HepG2 (cell line): Measurements from ENCODE around the gene GDF2. TPM values are rescaled to one million over a fixed set of nuclear protein-coding genes. Genes with fewer than 3 reads are reported as not detected.

Experiments
- ATAC-seq: fragments of 200-7000 bp; cut with Tn5 transposase; 3 replicates; pipeline ENCODE4 v1.9.1; 2020; ENCODE audit warnings: mild to moderate bottlenecking, moderate library complexity
- BruUV-seq: library from RNA; stranded (reverse); fragments of 400-500 nt; replicated peaks from 2 replicates; lab custom pipeline; 2021; lab: Mats Ljungman, UMichigan
- CTCF ChIA-PET: fragments of 300-600 bp; formaldehyde crosslinking; extraction: SDS; loops from one replicate; lab custom pipeline; 2021; ENCODE audit warnings: low total read pairs, inconsistent platforms, low intra/inter-chr PET ratio; lab: Yijun Ruan, JAX
- POLR2A ChIA-PET: fragments of 350-600 bp; sonication (Branson Sonifier 250); formaldehyde crosslinking; loops from one replicate; lab custom pipeline; 2020; ENCODE audit warnings: antibody characterized with exemption, inconsistent platforms; lab: Yijun Ruan, JAX
- DNase-seq: peaks from one replicate; pipeline ENCODE4 v3.0.0-alpha.2; 2015; ENCODE audit warnings: low spot score
- FAIRE-seq: peaks from 3 replicates; lab custom pipeline; 2011; peaks lifted over from hg19 to GRCh38; lab: Jason Lieb, UNC
- H2AFZ ChIP-seq: one replicate; pipeline ENCODE4 v1.6.1; 2011; ENCODE audit warnings: low read length, inconsistent platforms
- H3K27ac ChIP-seq: fragments of 300-600 bp; 3 replicates; pipeline ENCODE4 v1.8.0; 2011; ENCODE audit warnings: mixed run types, mild to moderate bottlenecking, mixed read lengths, low read length, inconsistent platforms; ENCODE audit not compliant: insufficient read depth; ENCODE audit errors: extremely low read length
- H3K27me3 ChIP-seq, 2 experiments: fragments of 200-600 bp in 1 of 2; 2 replicates in 1 of 2; 3 replicates in 1 of 2; pipeline versions ENCODE4 v1.6.0 to v1.8.0; 2011; ENCODE audit warnings: low read length in 2 of 2, mild to moderate bottlenecking in 2 of 2, moderate library complexity in 2 of 2, inconsistent platforms in 1 of 2; ENCODE audit not compliant: insufficient read depth in 2 of 2, control insufficient read depth in 1 of 2
- H3K36me3 ChIP-seq, 2 experiments: fragments of 200-600 bp in 1 of 2; replicated peaks in 1 of 2; 2 replicates in 1 of 2; 3 replicates in 1 of 2; pipeline versions ENCODE4 v1.5.1 to v1.8.0; 2011; ENCODE audit warnings: low read length in 2 of 2, inconsistent platforms in 1 of 2; ENCODE audit not compliant: insufficient read depth in 2 of 2, control insufficient read depth in 1 of 2
- H3K4me1 ChIP-seq: 2 replicates; pipeline ENCODE4 v1.5.1; 2012; ENCODE audit warnings: low read length, inconsistent platforms; ENCODE audit not compliant: insufficient read depth
- H3K4me2 ChIP-seq: 2 replicates; pipeline ENCODE4 v1.6.0; 2011; ENCODE audit warnings: low read depth, low read length, inconsistent platforms
- H3K4me3 ChIP-seq, 3 experiments: fragments of 200-600 bp in 1 of 3; sonication (generic), shearing (Covaris generic) in 1 of 3; replicated peaks in 1 of 3; 2 replicates each; pipeline ENCODE4 v1.5.1; 2011 to 2016; ENCODE audit warnings: low read length in 3 of 3, inconsistent platforms in 2 of 3, low read depth in 2 of 3, mild to moderate bottlenecking in 2 of 3, control low read depth in 1 of 3, mixed read lengths in 1 of 3; ENCODE audit not compliant: insufficient read depth in 1 of 3
- H3K79me2 ChIP-seq: one replicate; pipeline ENCODE4 v1.6.1; 2011; ENCODE audit warnings: low read length, inconsistent platforms; ENCODE audit not compliant: insufficient read depth
- H3K9ac ChIP-seq: 2 replicates; pipeline ENCODE4 v1.6.0; 2011; ENCODE audit warnings: mild to moderate bottlenecking, low read depth, low read length, inconsistent platforms; ENCODE audit not compliant: insufficient read depth
- H3K9me3 ChIP-seq: 2 replicates; pipeline ENCODE4 v1.5.1; 2012; ENCODE audit warnings: mild to moderate bottlenecking, low read length
- H4K20me1 ChIP-seq: 2 replicates; pipeline ENCODE4 v1.6.0; 2011; ENCODE audit warnings: inconsistent platforms, mild to moderate bottlenecking, low read length, moderate library complexity; ENCODE audit not compliant: insufficient read depth
- KDM1A ChIP-seq: IDR thresholded peaks from 2 replicates; pipeline ENCODE4 v1.6.1; 2016; ENCODE audit warnings: missing compliant biosample characterization
- MTF2 ChIP-seq: sonication (generic); formaldehyde crosslinking; IDR thresholded peaks from 2 replicates; pipeline ENCODE4 v1.5.0; 2020; ENCODE audit warnings: missing genetic modification reagents, borderline replicate concordance
- NFYB ChIP-seq: sonication (generic); formaldehyde crosslinking; IDR thresholded peaks from 2 replicates; pipeline ENCODE4 v1.4.0; 2020; ENCODE audit warnings: missing genetic modification reagents
- NPAS2 ChIP-seq: sonication (generic); formaldehyde crosslinking; IDR thresholded peaks from 2 replicates; pipeline ENCODE4 v1.8.0; 2022; ENCODE audit warnings: mild to moderate bottlenecking, missing genetic modification reagents, borderline replicate concordance
- RXRB ChIP-seq: IDR thresholded peaks from 2 replicates; pipeline ENCODE4 v1.6.1; 2016; ENCODE audit warnings: borderline replicate concordance, missing genetic modification reagents, missing compliant biosample characterization
- ZNF17 ChIP-seq: sonication (generic); formaldehyde crosslinking; IDR thresholded peaks from 2 replicates; pipeline ENCODE4 v1.5.0; 2020; ENCODE audit warnings: mild to moderate bottlenecking, missing genetic modification reagents
- ZNF3 ChIP-seq: IDR thresholded peaks from 2 replicates; pipeline ENCODE4 v1.7.0; 2017; ENCODE audit warnings: inconsistent platforms
- ZNF30 ChIP-seq: sonication (generic); formaldehyde crosslinking; IDR thresholded peaks from 2 replicates; pipeline ENCODE4 v1.5.0; 2020; ENCODE audit warnings: mild to moderate bottlenecking, missing genetic modification reagents
- ZNF530 ChIP-seq: sonication (generic); formaldehyde crosslinking; IDR thresholded peaks from 2 replicates; pipeline ENCODE4 v1.5.0; 2020; ENCODE audit warnings: low read depth, mild to moderate bottlenecking, missing genetic modification reagents
- ZNF674 ChIP-seq: sonication (generic); formaldehyde crosslinking; IDR thresholded peaks from 2 replicates; pipeline ENCODE4 v1.5.0; 2020; ENCODE audit warnings: low read depth, mild to moderate bottlenecking, missing genetic modification reagents
- WGBS: methylation state at CpG from one replicate; pipeline ENCODE4 v1.1.6; 2017; ENCODE audit warnings: low lambda C conversion rate; 5-methylcytosine and 5-hydroxymethylcytosine counted together
- in situ Hi-C: cut with HindIII; loops from 2 replicates; pipeline ENCODE4 v1.10.0; 2017; ENCODE audit warnings: low pct_unique_long_range_greater_than_20kb; ENCODE audit not compliant: extremely low pct_ligation_motif_present
- intact Hi-C: fragments of 100-400 bp; cut with micrococcal nuclease; formaldehyde crosslinking; loops from one replicate; pipeline ENCODE4 v1.10.0; 2022; ENCODE audit not compliant: unreplicated experiment
- polyA plus RNA-seq, 8 experiments: library from polyadenylated mRNA; depleted of rRNA in 3 of 8; stranded (reverse) in 7 of 8; unstranded in 1 of 8; fragments of >200 nt; fragmentation: Illumina TruSeq in 4 of 8; extraction: Trizol in 4 of 8; gene quantifications; 2 replicates each; pipeline versions ENCODE4 v1.2.1 to v1.2.3, GENCODE V29; 2011 to 2016; ENCODE audit warnings: low read depth in 4 of 8, missing spikeins in 1 of 8, mixed read lengths in 1 of 8; ENCODE audit not compliant: insufficient read depth in 1 of 8
- total RNA-seq, 5 experiments: library from RNA; depleted of rRNA; stranded (reverse); fragments of >200 nt; fragmentation: Illumina TruSeq; extraction: Trizol; gene quantifications; 2 replicates each; pipeline ENCODE4 v1.2.3, GENCODE V29; 2016; ENCODE audit warnings: low read depth in 1 of 5
- TF ChIP-seq, protein P1 (sequence below): IDR thresholded peaks from 2 replicates; pipeline ENCODE4 v1.6.1; 2016; ENCODE audit warnings: missing compliant biosample characterization, missing genetic modification reagents, borderline replicate concordance
- TF ChIP-seq, protein P2 (sequence below): sonication (generic); formaldehyde crosslinking; IDR thresholded peaks from 2 replicates; pipeline ENCODE4 v1.5.1; 2020; ENCODE audit warnings: missing genetic modification reagents, mild to moderate bottlenecking, borderline replicate concordance

The GDF2 gene
- total and polyA plus RNA-seq, 2 of the 13 experiments (the other 11 are each of a cell fraction or from before 2014, with no cell fraction given), result not detected

DNA sequence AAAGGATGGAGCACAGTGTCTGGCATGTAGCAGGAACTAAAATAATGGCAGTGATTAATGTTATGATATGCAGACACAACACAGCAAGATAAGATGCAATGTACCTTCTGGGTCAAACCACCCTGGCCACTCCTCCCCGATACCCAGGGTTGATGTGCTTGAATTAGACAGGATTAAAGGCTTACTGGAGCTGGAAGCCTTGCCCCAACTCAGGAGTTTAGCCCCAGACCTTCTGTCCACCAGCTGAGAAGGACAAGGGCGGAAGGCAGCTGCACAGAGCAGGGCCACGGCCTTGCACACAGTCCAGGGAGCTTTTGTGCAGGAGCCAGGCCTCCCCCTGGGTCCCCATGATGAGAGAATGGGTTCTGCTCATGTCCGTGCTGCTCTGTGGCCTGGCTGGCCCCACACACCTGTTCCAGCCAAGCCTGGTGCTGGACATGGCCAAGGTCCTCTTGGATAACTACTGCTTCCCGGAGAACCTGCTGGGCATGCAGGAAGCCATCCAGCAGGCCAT lies 25.9 kb downstream of the GDF2 start, which contains the start of gene RBP3:
RBP3 (plus strand) TSS at position 226 of the 514 bp plus-strand sequence; CDS start at position 348, 122 bp downstream.
- TF ChIP-seq, protein P1, sequence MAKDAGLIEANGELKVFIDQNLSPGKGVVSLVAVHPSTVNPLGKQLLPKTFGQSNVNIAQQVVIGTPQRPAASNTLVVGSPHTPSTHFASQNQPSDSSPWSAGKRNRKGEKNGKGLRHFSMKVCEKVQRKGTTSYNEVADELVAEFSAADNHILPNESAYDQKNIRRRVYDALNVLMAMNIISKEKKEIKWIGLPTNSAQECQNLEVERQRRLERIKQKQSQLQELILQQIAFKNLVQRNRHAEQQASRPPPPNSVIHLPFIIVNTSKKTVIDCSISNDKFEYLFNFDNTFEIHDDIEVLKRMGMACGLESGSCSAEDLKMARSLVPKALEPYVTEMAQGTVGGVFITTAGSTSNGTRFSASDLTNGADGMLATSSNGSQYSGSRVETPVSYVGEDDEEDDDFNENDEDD (CRISPR knock-in tag), result no peak
- TF ChIP-seq ZNF17 (CRISPR knock-in tag), result no peak
- TF ChIP-seq NFYB (CRISPR knock-in tag), result no peak
- no peak for TF ChIP-seq KDM1A (CRISPR knock-in tag)
- no peak for TF ChIP-seq NPAS2 (CRISPR knock-in tag)
- no peak for TF ChIP-seq ZNF674 (CRISPR knock-in tag)
- TF ChIP-seq ZNF30, result no peak
- TF ChIP-seq RXRB, result no peak
- TF ChIP-seq ZNF3 (CRISPR knock-in tag), result no peak
- no peak for TF ChIP-seq ZNF530 (CRISPR knock-in tag)
- TF ChIP-seq, protein P2, sequence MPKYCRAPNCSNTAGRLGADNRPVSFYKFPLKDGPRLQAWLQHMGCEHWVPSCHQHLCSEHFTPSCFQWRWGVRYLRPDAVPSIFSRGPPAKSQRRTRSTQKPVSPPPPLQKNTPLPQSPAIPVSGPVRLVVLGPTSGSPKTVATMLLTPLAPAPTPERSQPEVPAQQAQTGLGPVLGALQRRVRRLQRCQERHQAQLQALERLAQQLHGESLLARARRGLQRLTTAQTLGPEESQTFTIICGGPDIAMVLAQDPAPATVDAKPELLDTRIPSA, result no peak
- TF ChIP-seq MTF2 (CRISPR knock-in tag), result no peak
- no peak for FAIRE-seq
- ChIA-PET POLR2A (no interaction called here), CTCF (no interaction called here)
- Histone ChIP-seq H3K4me1 (no peaks in the 10 kb centered on the region), H3K27me3 (peaks cover 6 to 22% of the 10 kb centered on the region in 2 experiments; a peak in 3 of 5 replicates), H3K4me3 (no peak within 1 kb of the TSS), H2AFZ (no peak within 1 kb of the TSS), H3K4me2 (no peak within 1 kb of the TSS), H3K9ac (no peak within 1 kb of the TSS), H3K36me3 (no peaks in the 10 kb centered on the region), H4K20me1 (no peaks in the 10 kb centered on the region), H3K27ac (no peak within 1 kb of the TSS), H3K79me2 (no peaks in the 10 kb centered on the region), H3K9me3 (no peaks in the 10 kb centered on the region)
- intact Hi-C loops (no loop called here), in situ Hi-C loops (no loop called here)
- 0% methylated on average over 2 of the region's 5 CpGs for WGBS
- BruUV-seq, result no TSS peak
- ATAC-seq, result no peak
- no peak for DNase-seq
